Liver (tissue), 9 donors: ENCODE results near the gene STK11. TPM values are rescaled to one million over a fixed set of nuclear protein-coding genes. Genes with fewer than 3 reads are reported as not detected.

Experiments used
- DNase-seq: peaks from one replicate; pipeline ENCODE4 v3.0.0-alpha.2; 2017; ENCODE audit warnings: low spot score
- H3K27ac ChIP-seq, 2 donors: one replicate each; pipeline ENCODE4 v1.7.0; 2013; ENCODE audit warnings: inconsistent platforms in 2 of 2, low read length in 2 of 2, control low read depth in 1 of 2, low read depth in 1 of 2, mild to moderate bottlenecking in 1 of 2
- H3K27me3 ChIP-seq, 4 donors: one replicate each; pipeline versions ENCODE4 v1.6.1 to v1.7.0; 2013; ENCODE audit warnings: low read length in 3 of 4, inconsistent platforms in 1 of 4, mild to moderate bottlenecking in 1 of 4, moderate library complexity in 1 of 4; ENCODE audit not compliant: control insufficient read depth in 4 of 4, insufficient read depth in 4 of 4
- H3K36me3 ChIP-seq, 4 donors: one replicate each; pipeline versions ENCODE4 v1.6.1 to v1.7.0; 2013; ENCODE audit warnings: low read length in 3 of 4, mild to moderate bottlenecking in 3 of 4, low read depth in 1 of 4, moderate library complexity in 1 of 4; ENCODE audit not compliant: control insufficient read depth in 4 of 4, insufficient read depth in 3 of 4
- H3K4me1 ChIP-seq, 4 donors: one replicate each; pipeline versions ENCODE4 v1.6.1 to v1.7.0; 2013; ENCODE audit warnings: low read length in 3 of 4, mild to moderate bottlenecking in 3 of 4, moderate library complexity in 1 of 4; ENCODE audit not compliant: control insufficient read depth in 4 of 4, insufficient read depth in 4 of 4
- H3K4me3 ChIP-seq, 3 donors: one replicate each; pipeline versions ENCODE4 v1.6.1 to v1.7.0; 2013; ENCODE audit warnings: low read length in 3 of 3, control low read depth in 1 of 3, low read depth in 1 of 3, mild to moderate bottlenecking in 1 of 3
- H3K9ac ChIP-seq, 2 donors: one replicate each; pipeline ENCODE4 v1.7.0; 2013; ENCODE audit warnings: low read length in 2 of 2, mild to moderate bottlenecking in 2 of 2, moderate library complexity in 2 of 2, control low read depth in 1 of 2, low read depth in 1 of 2
- H3K9me3 ChIP-seq, 4 donors: one replicate each; pipeline versions ENCODE4 v1.6.1 to v1.7.0; 2013; ENCODE audit warnings: low read length in 3 of 4; ENCODE audit not compliant: control insufficient read depth in 4 of 4
- ATF3 ChIP-seq: IDR thresholded peaks from 2 replicates; pipeline ENCODE4 v1.6.1; 2016; ENCODE audit warnings: antibody characterized with exemption
- CTCF ChIP-seq: fragments of 150-350 bp; IDR thresholded peaks from 2 replicates; pipeline ENCODE4 v1.5.1; 2017; ENCODE audit warnings: improper control_type of control experiment, low read depth, low read length; ENCODE audit not compliant: missing input control
- EGR1 ChIP-seq, 2 donors: IDR thresholded peaks; 2 replicates each; pipeline ENCODE4 v1.6.1; 2016 to 2018; ENCODE audit warnings: antibody characterized with exemption in 2 of 2, low read depth in 2 of 2
- FOXA1 ChIP-seq: IDR thresholded peaks from 2 replicates; pipeline ENCODE4 v1.6.1; 2016; ENCODE audit warnings: antibody characterized with exemption
- FOXA2 ChIP-seq: IDR thresholded peaks from 2 replicates; pipeline ENCODE4 v1.6.1; 2016; ENCODE audit warnings: antibody characterized with exemption
- GABPA ChIP-seq, 2 donors: IDR thresholded peaks in 1 of 2; conservative IDR thresholded peaks in 1 of 2; 2 replicates each; pipeline ENCODE4 v1.6.1; 2016; ENCODE audit warnings: antibody characterized with exemption in 2 of 2, mild to moderate bottlenecking in 1 of 2, moderate library complexity in 1 of 2
- HNF4A ChIP-seq, 2 donors: conservative IDR thresholded peaks; 2 replicates each; pipeline ENCODE4 v1.6.1; 2016; ENCODE audit warnings: antibody characterized with exemption in 2 of 2, mild to moderate bottlenecking in 2 of 2
- HNF4G ChIP-seq: IDR thresholded peaks from 2 replicates; pipeline ENCODE4 v1.6.1; 2016; ENCODE audit warnings: antibody characterized with exemption
- JUND ChIP-seq, 2 donors: IDR thresholded peaks; 2 replicates each; pipeline ENCODE4 v1.6.1; 2016; ENCODE audit warnings: antibody characterized with exemption in 2 of 2
- MAX ChIP-seq: IDR thresholded peaks from 2 replicates; pipeline ENCODE4 v1.6.1; 2016; ENCODE audit warnings: antibody characterized with exemption
- NR2F2 ChIP-seq: IDR thresholded peaks from 2 replicates; pipeline ENCODE4 v1.6.1; 2016; ENCODE audit warnings: antibody characterized with exemption
- REST ChIP-seq: IDR thresholded peaks from 2 replicates; pipeline ENCODE4 v1.6.1; 2016; ENCODE audit warnings: antibody characterized with exemption, mild to moderate bottlenecking
- RXRA ChIP-seq, 2 donors: IDR thresholded peaks; 2 replicates each; pipeline ENCODE4 v1.6.1; 2017 to 2018; ENCODE audit warnings: antibody characterized with exemption in 2 of 2, mild to moderate bottlenecking in 1 of 2
- SP1 ChIP-seq: IDR thresholded peaks from 2 replicates; pipeline ENCODE4 v1.6.1; 2018; ENCODE audit warnings: antibody characterized with exemption, mild to moderate bottlenecking
- TAF1 ChIP-seq: conservative IDR thresholded peaks from 2 replicates; pipeline ENCODE4 v1.6.1; 2016; ENCODE audit warnings: antibody characterized with exemption, mild to moderate bottlenecking
- ZBTB33 ChIP-seq: IDR thresholded peaks from 2 replicates; pipeline ENCODE4 v1.6.1; 2016; ENCODE audit warnings: antibody characterized with exemption
- WGBS: extraction: QIAGEN DNeasy Blood & Tissue Kit; methylation state at CpG from one replicate; pipeline ENCODE4 v1.1.7; 2013; 5-methylcytosine and 5-hydroxymethylcytosine counted together
- polyA plus RNA-seq, 2 donors: library from polyadenylated mRNA; stranded (reverse) in 1 of 2; unstranded in 1 of 2; fragments of 200-250 nt in 1 of 2; fragments of >200 nt in 1 of 2; fragmentation: Nextera tagmentation in 1 of 2; extraction: Ambion mirVana in 1 of 2; gene quantifications; one replicate each; pipeline versions ENCODE4 v1.2.1 to v1.2.3, GENCODE V29; 2013 to 2015
- total RNA-seq, 2 donors: library from RNA; depleted of rRNA; stranded (reverse); fragments of >200 nt; gene quantifications; one replicate each; pipeline ENCODE4 v1.2.3, GENCODE V29; 2014
- donor health status: healthy.
- donor health status: healthy.
- donor health status: healthy.
- donor health status: healthy.
- donor health status: healthy.

Gene STK11
- total and polyA plus RNA-seq, 4 donors, result 3.0 to 126 (median 35.5) TPM

GRCh38 chr19:1252821-1253513 lies 47.4 kb downstream of the STK11 start:
- Histone ChIP-seq H3K4me3 (peak overlapping the region in 1 of 3 donors; percentile 75), H3K9me3 (no peaks in the 10 kb centered on the region), H3K36me3 (peaks cover 20 to 30% (median 22%) of the 10 kb centered on the region in 4 donors), H3K9ac (no peak overlapping the region), H3K27ac (peak overlapping the region; percentile 90 to 97), H3K27me3 (no peaks in the 10 kb centered on the region), H3K4me1 (peaks cover 11 to 66% (median 40%) of the 10 kb centered on the region in 4 donors)
- TF ChIP-seq HNF4G (no peak), REST (no peak), TAF1 (no peak), HNF4A (conservative IDR thresholded peaks at IDR 0.05) (no peak), FOXA1 (no peak), CTCF (no peak), GABPA (IDR thresholded peaks at IDR 0.05 in 1 of 2, conservative IDR thresholded peaks at IDR 0.05 in 1 of 2) (no peak), ATF3 (peak; percentile 70), NR2F2 (no peak), FOXA2 (no peak), EGR1 (IDR thresholded peaks at IDR 0.05; ENCODE audit: low read depth in 2 of 2) (peak in 1 of 2 donors; percentile 2), MAX (no peak), JUND (IDR thresholded peaks at IDR 0.05) (peak; percentile 73 to 85), SP1 (no peak)
- DNase-seq, result peak; percentile 78
- 4% methylated on average over 26 of the region's 26 CpGs for WGBS

GRCh38 chr19:1253514-1254080 lies 48.0 kb downstream of the STK11 start:
- WGBS, result 41% methylated on average over 23 of the region's 23 CpGs
- peaks cover 20 to 30% (median 23%) of the 10 kb centered on the region in 4 donors for H3K36me3 ChIP-seq
- H3K27me3 ChIP-seq, result no peaks in the 10 kb centered on the region
- H3K27ac ChIP-seq, result peak overlapping the region; percentile 90 to 97
- H3K9me3 ChIP-seq, result no peaks in the 10 kb centered on the region
- DNase-seq, result no peak
- H3K9ac ChIP-seq, result peak overlapping the region in 1 of 2 donors; percentile 37
- TF ChIP-seq GABPA (IDR thresholded peaks at IDR 0.05 in 1 of 2, conservative IDR thresholded peaks at IDR 0.05 in 1 of 2) (no peak), HNF4A (conservative IDR thresholded peaks at IDR 0.05) (peak; percentile 23 to 42), ATF3 (peak; percentile 0), ZBTB33 (no peak), JUND (IDR thresholded peaks at IDR 0.05) (peak in 1 of 2 donors; percentile 7), SP1 (peak; percentile 23), FOXA2 (no peak), EGR1 (IDR thresholded peaks at IDR 0.05; ENCODE audit: low read depth in 2 of 2) (peak in 1 of 2 donors; percentile 11), RXRA (IDR thresholded peaks at IDR 0.05) (peak in 1 of 2 donors; percentile 69), CTCF (no peak), TAF1 (no peak), HNF4G (no peak), NR2F2 (peak; percentile 61), FOXA1 (no peak)
- H3K4me3 ChIP-seq, result peak overlapping the region in 1 of 3 donors; percentile 75
- peaks cover 15 to 68% (median 41%) of the 10 kb centered on the region in 4 donors for H3K4me1 ChIP-seq
